Hepatocyte (in vitro differentiated cells): ENCODE results near the gene METRN. TPM values are rescaled to one million over a fixed set of nuclear protein-coding genes. Genes with fewer than 3 reads are reported as not detected.

Experiments
- DNase-seq: peaks from one replicate; pipeline ENCODE4 v3.0.0-alpha.2; 2016; ENCODE audit warnings: low spot score
- H2AFZ ChIP-seq: fragments of 200-600 bp; sonication (generic); 2 replicates; pipeline ENCODE4 v1.6.0; 2016; ENCODE audit warnings: antibody characterized with exemption, mild to moderate bottlenecking
- H3K27ac ChIP-seq: fragments of 200-600 bp; sonication (generic); 2 replicates; pipeline ENCODE4 v1.5.1; 2016; ENCODE audit warnings: mild to moderate bottlenecking
- H3K27me3 ChIP-seq: fragments of 200-600 bp; sonication (generic); 2 replicates; pipeline ENCODE4 v1.6.1; 2016
- H3K36me3 ChIP-seq: fragments of 200-600 bp; sonication (generic); replicated peaks from 2 replicates; pipeline ENCODE4 v1.5.1; 2016; ENCODE audit warnings: low read depth; ENCODE audit not compliant: insufficient read depth
- H3K4me1 ChIP-seq: fragments of 200-600 bp; sonication (generic); 2 replicates; pipeline ENCODE4 v1.5.1; 2016; ENCODE audit warnings: mild to moderate bottlenecking, moderate library complexity; ENCODE audit not compliant: insufficient read depth
- H3K4me2 ChIP-seq: fragments of 200-600 bp; sonication (generic); 2 replicates; pipeline ENCODE4 v1.6.0; 2016
- H3K4me3 ChIP-seq: fragments of 200-600 bp; sonication (generic); 2 replicates; pipeline ENCODE4 v1.5.1; 2016; ENCODE audit warnings: mild to moderate bottlenecking
- H3K79me2 ChIP-seq: fragments of 200-600 bp; sonication (generic); 2 replicates; pipeline ENCODE4 v1.6.0; 2017; ENCODE audit warnings: mild to moderate bottlenecking
- H3K9me2 ChIP-seq: fragments of 200-600 bp; sonication (generic); replicated peaks from 2 replicates; pipeline ENCODE4 v1.6.0; 2017; ENCODE audit warnings: mild to moderate bottlenecking; ENCODE audit not compliant: insufficient read depth
- H3K9me3 ChIP-seq: fragments of 200-600 bp; sonication (generic); 2 replicates; pipeline ENCODE4 v1.5.1; 2016; ENCODE audit warnings: low read depth, mild to moderate bottlenecking
- H4K20me1 ChIP-seq: fragments of 200-600 bp; sonication (generic); 2 replicates; pipeline ENCODE4 v1.6.0; 2016; ENCODE audit warnings: mild to moderate bottlenecking; ENCODE audit not compliant: insufficient read depth, poor library complexity, severe bottlenecking
- EZH2 ChIP-seq: fragments of 200-600 bp; sonication (generic); IDR thresholded peaks from 2 replicates; pipeline ENCODE4 v1.6.1; 2016; ENCODE audit warnings: antibody characterized with exemption, mild to moderate bottlenecking, borderline replicate concordance
- EZH2phosphoT487 ChIP-seq: fragments of 200-600 bp; sonication (generic); IDR thresholded peaks from one replicate; pipeline ENCODE4 v1.6.1; 2018; ENCODE audit warnings: antibody characterized with exemption, mild to moderate bottlenecking, low read depth, moderate library complexity; ENCODE audit not compliant: unreplicated experiment, severe bottlenecking
- WGBS: methylation state at CpG from one replicate; pipeline ENCODE4 v1.1.6; 2016; ENCODE audit warnings: low lambda C conversion rate; ENCODE audit errors: missing lambda C conversion rate; 5-methylcytosine and 5-hydroxymethylcytosine counted together
- polyA plus RNA-seq: library from polyadenylated mRNA; unstranded; fragments of >200 nt; fragmentation: Nextera tagmentation; extraction: Ambion mirVana; gene quantifications from 2 replicates; pipeline ENCODE4 v1.2.1, GENCODE V29; 2016
- total RNA-seq: library from RNA; depleted of rRNA; stranded (reverse); fragments of >200 nt; gene quantifications from 2 replicates; pipeline ENCODE4 v1.2.3, GENCODE V29; 2014
- TF ChIP-seq, protein P1 (sequence below): fragments of 200-600 bp; sonication (generic); IDR thresholded peaks from 2 replicates; pipeline ENCODE4 v1.5.1; 2016; ENCODE audit warnings: antibody characterized with exemption, mild to moderate bottlenecking; ENCODE audit not compliant: poor library complexity

The METRN gene
- total RNA-seq (8.3 and 22.7 TPM in 2 replicates), polyA plus RNA-seq (68.1 and 80.4 TPM in 2 replicates)

DNA sequence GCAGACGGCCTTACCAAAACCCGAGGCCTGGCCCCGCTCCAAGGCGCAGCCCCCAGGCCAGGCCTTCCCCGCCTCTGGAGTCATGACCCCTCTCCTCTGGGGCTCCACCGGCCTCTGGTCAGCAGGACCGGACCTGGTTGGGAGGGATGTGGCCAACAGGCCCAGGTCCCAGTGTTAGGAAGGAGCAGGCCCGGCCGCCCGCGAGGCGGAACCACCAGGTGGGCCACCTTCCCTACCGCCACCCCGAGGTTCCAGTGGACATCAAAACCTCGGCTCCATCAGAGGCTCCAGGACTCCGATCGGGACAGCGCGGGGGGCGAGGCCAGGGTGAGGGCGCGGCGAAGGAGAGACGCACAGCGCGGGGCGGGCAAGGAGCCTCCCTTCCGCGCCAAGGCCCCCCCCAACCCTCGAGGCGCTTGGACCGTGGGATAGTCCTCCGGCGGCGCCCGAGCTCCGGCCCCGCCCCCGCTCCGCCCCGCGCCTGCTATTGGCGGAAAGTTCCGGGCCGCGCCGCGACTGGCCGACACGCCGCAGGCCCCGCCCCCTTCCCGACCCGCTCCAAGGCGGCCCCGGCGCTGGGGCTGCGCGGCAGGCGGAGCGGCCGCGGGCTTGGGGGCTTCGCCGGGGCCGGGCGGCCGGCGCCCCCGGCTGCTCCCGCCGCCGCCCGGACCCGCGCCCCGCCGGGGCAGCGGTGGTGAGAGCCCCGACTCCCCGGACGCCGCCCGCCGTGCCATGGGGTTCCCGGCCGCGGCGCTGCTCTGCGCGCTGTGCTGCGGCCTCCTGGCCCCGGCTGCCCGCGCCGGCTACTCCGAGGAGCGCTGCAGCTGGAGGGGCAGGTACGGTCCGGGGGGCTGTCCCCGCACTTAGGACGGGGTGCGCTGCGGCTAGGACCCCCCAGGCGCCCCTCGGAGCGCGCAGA is at the start of gene METRN:
METRN (plus strand) TSS at position 561 of the 919 bp plus-strand sequence; CDS start at position 733, 172 bp downstream.
- Histone ChIP-seq H3K27ac (no peak within 1 kb of the TSS), H3K4me2 (peak within 1 kb of the TSS; percentile 97), H3K79me2 (no peaks in the 10 kb centered on the region), H3K36me3 (no peaks in the 10 kb centered on the region), H3K27me3 (peaks cover 30% of the 10 kb centered on the region), H3K4me3 (no peak within 1 kb of the TSS), H3K9me3 (no peaks in the 10 kb centered on the region), H3K4me1 (peaks cover 13% of the 10 kb centered on the region), H2AFZ (peak within 1 kb of the TSS; percentile 45), H4K20me1 (peaks cover 1% of the 10 kb centered on the region), H3K9me2 (no peaks in the 10 kb centered on the region)
- peak; percentile 95 for DNase-seq
- TF ChIP-seq EZH2 (no peak), EZH2phosphoT487 (no peak)
- TF ChIP-seq, protein P1, sequence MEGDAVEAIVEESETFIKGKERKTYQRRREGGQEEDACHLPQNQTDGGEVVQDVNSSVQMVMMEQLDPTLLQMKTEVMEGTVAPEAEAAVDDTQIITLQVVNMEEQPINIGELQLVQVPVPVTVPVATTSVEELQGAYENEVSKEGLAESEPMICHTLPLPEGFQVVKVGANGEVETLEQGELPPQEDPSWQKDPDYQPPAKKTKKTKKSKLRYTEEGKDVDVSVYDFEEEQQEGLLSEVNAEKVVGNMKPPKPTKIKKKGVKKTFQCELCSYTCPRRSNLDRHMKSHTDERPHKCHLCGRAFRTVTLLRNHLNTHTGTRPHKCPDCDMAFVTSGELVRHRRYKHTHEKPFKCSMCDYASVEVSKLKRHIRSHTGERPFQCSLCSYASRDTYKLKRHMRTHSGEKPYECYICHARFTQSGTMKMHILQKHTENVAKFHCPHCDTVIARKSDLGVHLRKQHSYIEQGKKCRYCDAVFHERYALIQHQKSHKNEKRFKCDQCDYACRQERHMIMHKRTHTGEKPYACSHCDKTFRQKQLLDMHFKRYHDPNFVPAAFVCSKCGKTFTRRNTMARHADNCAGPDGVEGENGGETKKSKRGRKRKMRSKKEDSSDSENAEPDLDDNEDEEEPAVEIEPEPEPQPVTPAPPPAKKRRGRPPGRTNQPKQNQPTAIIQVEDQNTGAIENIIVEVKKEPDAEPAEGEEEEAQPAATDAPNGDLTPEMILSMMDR, result no peak
- WGBS, result 19% methylated on average over 48 of the region's 108 CpGs

DNA sequence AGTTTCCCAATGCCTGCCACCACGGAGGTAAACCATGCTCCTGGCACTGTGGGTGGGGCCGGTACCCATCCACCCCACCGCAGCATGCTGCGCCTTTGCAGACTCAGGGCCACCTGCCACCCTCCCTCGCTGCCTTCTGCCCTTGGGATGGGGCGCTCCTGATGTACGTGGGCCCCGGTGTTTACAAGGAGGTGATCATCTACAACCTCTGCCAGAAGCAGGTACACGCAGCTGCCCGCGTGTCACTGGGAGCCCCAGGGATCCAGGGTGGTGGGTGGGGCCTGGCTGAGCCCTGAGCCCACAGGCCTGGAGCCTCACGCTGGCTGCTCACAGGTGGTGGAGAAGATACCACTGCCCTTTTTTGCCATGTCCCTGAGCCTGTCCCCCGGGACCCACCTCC is 48.3 kb upstream of the METRN start:
- no peak for DNase-seq

DNA sequence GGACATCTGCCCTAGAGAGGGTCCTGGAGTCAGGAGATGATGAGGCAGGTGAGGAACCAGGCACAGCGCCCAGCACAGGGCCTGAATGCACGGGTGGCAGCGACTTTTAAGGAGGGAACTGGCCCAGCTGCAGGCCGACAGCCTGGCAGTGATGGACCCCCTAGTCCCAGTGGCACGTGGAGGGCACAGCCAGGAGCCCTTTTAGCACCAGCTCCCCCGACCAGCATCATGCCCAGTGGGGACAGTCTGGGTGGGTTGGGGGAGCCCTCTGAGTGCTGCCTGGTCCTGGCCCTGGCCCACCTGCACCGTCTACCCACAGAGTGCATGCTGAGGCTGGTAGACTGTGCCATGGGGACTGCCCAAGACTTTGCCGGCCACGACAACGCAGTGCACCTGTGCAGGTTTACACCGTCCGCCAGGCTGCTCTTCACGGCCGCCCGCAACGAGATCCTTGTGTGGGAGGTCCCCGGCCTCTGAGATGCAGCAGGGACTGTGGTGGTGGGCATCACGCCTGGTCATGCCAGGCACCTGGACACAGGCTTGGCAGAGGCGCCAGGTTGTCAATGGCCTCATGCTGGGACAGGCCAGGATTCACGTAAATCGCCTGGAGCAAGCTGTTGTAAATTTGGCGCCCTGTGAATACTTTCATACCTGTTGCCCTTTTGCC is 47.7 kb upstream of the METRN start:
- H2AFZ ChIP-seq, result peak overlapping the region; percentile 86
- peaks cover 4% of the 10 kb centered on the region for H3K4me1 ChIP-seq
- DNase-seq, result no peak
- peak overlapping the region; percentile 61 for H3K4me2 ChIP-seq
- no peaks in the 10 kb centered on the region for H3K27me3 ChIP-seq
- 91% methylated on average over 21 of the region's 22 CpGs for whole genome bisulfite sequencing
- H3K9me2 ChIP-seq, result no peaks in the 10 kb centered on the region
- no peaks in the 10 kb centered on the region for H3K9me3 ChIP-seq
- H3K27ac ChIP-seq, result peak overlapping the region; percentile 69
- H3K36me3 ChIP-seq, result no peaks in the 10 kb centered on the region
- H3K79me2 ChIP-seq, result peaks cover 23% of the 10 kb centered on the region
- TF ChIP-seq EZH2 (no peak), EZH2phosphoT487 (no peak)
- TF ChIP-seq, protein P1, result no peak
- no peaks in the 10 kb centered on the region for H4K20me1 ChIP-seq
- H3K4me3 ChIP-seq, result no peak overlapping the region

More for the DNA sequence above, 48.3 kb upstream of the METRN start:
- H3K27ac ChIP-seq, result no peak overlapping the region
- no peaks in the 10 kb centered on the region for H3K9me3 ChIP-seq
- no peaks in the 10 kb centered on the region for H4K20me1 ChIP-seq
- H3K4me2 ChIP-seq, result no peak overlapping the region
- H3K36me3 ChIP-seq, result no peaks in the 10 kb centered on the region
- peaks cover 4% of the 10 kb centered on the region for H3K4me1 ChIP-seq
- H3K79me2 ChIP-seq, result peaks cover 23% of the 10 kb centered on the region
- no peaks in the 10 kb centered on the region for H3K9me2 ChIP-seq
- H3K27me3 ChIP-seq, result no peaks in the 10 kb centered on the region
- no peak overlapping the region for H3K4me3 ChIP-seq
- 92% methylated on average over 13 of the region's 13 CpGs for WGBS
- no peak overlapping the region for H2AFZ ChIP-seq
- TF ChIP-seq, protein P1, result no peak
- TF ChIP-seq EZH2phosphoT487 (no peak), EZH2 (no peak)
